T-cell (primary cell): ENCODE data around the gene CDIP1. TPM values are rescaled to one million over a fixed set of nuclear protein-coding genes. Genes with fewer than 3 reads are reported as not detected.
"Not testable (repeated sequence)": the region's sequence is repeated elsewhere in the genome, so short reads cannot be mapped to it uniquely, and the experiment has no call there.

Experiments
- ATAC-seq, 4 experiments: fragments of 200-7000 bp in 3 of 4; fragments of 150-1000 bp in 1 of 4; cut with Tn5 transposase; replicated peaks in 1 of 4; 1 replicate in 3 of 4; 2 replicates in 1 of 4; pipeline ENCODE4 v1.10.0; 2021; ENCODE audit warnings: moderate library complexity in 3 of 4, mild to moderate bottlenecking in 2 of 4, moderate number of reproducible peaks in 1 of 4
- CTCF ChIA-PET, 2 donors: fragments of 300-600 bp; sonication (Branson Sonifier 250); formaldehyde crosslinking; loops; one replicate each; lab custom pipeline; 2022; ENCODE audit warnings: antibody characterized with exemption in 2 of 2; lab: Charles Lee
- POLR2A ChIA-PET, 2 donors: fragments of 300-600 bp; sonication (Branson Sonifier 250); formaldehyde crosslinking; loops; one replicate each; lab custom pipeline; 2022; ENCODE audit warnings: antibody characterized with exemption in 2 of 2; lab: Charles Lee
- DNase-seq, 35 experiments: peaks; one replicate each; pipeline versions ENCODE4 v3.0.0 to v3.0.0-alpha.2; 2013 to 2023
- H3K27ac ChIP-seq: one replicate; pipeline ENCODE4 v1.5.1; 2013; ENCODE audit warnings: low read length
- H3K27me3 ChIP-seq, 2 experiments: replicated peaks in 1 of 2; 1 replicate in 1 of 2; 2 replicates in 1 of 2; pipeline versions ENCODE4 v1.6.1 to v1.7.0; 2013; ENCODE audit warnings: low read length in 1 of 2, mixed read lengths in 1 of 2; ENCODE audit not compliant: control insufficient read depth in 2 of 2, insufficient read depth in 2 of 2; ENCODE audit errors: extremely low read depth in 1 of 2
- H3K36me3 ChIP-seq, 2 donors: 1 replicate in 1 of 2; 2 replicates in 1 of 2; pipeline versions ENCODE4 v1.6.1 to v1.7.0; 2013; ENCODE audit warnings: low read length in 1 of 2; ENCODE audit not compliant: control insufficient read depth in 2 of 2, insufficient read depth in 1 of 2; ENCODE audit errors: extremely low read depth in 1 of 2
- H3K4me1 ChIP-seq, 2 experiments: 1 replicate in 1 of 2; 2 replicates in 1 of 2; pipeline versions ENCODE4 v1.6.1 to v1.7.0; 2013; ENCODE audit warnings: low read length in 2 of 2, mixed read lengths in 1 of 2; ENCODE audit not compliant: insufficient read depth in 2 of 2, control insufficient read depth in 1 of 2; ENCODE audit errors: extremely low read depth in 1 of 2
- H3K4me3 ChIP-seq, 2 donors: 1 replicate in 1 of 2; 2 replicates in 1 of 2; pipeline versions ENCODE4 v1.5.1 to v1.7.0; 2013; ENCODE audit warnings: mild to moderate bottlenecking in 2 of 2, low read length in 1 of 2, moderate library complexity in 1 of 2; ENCODE audit not compliant: control insufficient read depth in 1 of 2; ENCODE audit errors: extremely low read depth in 1 of 2
- H3K9me3 ChIP-seq: 2 replicates; pipeline ENCODE4 v1.7.0; 2013
- H3K27ac Mint-ChIP-seq, 2 donors: one replicate each; pipeline ENCODE4 v1.8.0; 2020 to 2021; ENCODE audit warnings: mild to moderate bottlenecking in 2 of 2, mixed read lengths in 2 of 2
- H3K27me3 Mint-ChIP-seq, 2 donors: one replicate each; pipeline ENCODE4 v1.8.0; 2021 to 2022; ENCODE audit warnings: mixed read lengths in 2 of 2
- H3K36me3 Mint-ChIP-seq: one replicate; pipeline ENCODE4 v1.8.0; 2021; ENCODE audit warnings: mixed read lengths
- H3K4me1 Mint-ChIP-seq, 3 donors: one replicate each; pipeline ENCODE4 v1.8.0; 2020 to 2022; ENCODE audit warnings: mixed read lengths in 3 of 3, mild to moderate bottlenecking in 1 of 3
- H3K4me3 Mint-ChIP-seq, 3 donors: one replicate each; pipeline ENCODE4 v1.8.0; 2020 to 2022; ENCODE audit warnings: mild to moderate bottlenecking in 3 of 3, mixed read lengths in 3 of 3, moderate library complexity in 3 of 3
- H3K9me3 Mint-ChIP-seq, 3 donors: one replicate each; pipeline ENCODE4 v1.8.0; 2020 to 2022; ENCODE audit warnings: mixed read lengths in 3 of 3
- WGBS: methylation state at CpG from one replicate; pipeline ENCODE4 v1.1.5; 2013; ENCODE audit warnings: missing lambda C conversion rate; ENCODE audit not compliant: insufficient coverage; 5-methylcytosine and 5-hydroxymethylcytosine counted together
- total RNA-seq, 35 experiments: library from RNA in 6 of 35; stranded (reverse) in 6 of 35; fragments of 120-200 nt in 1 of 35; gene quantifications; one replicate each; pipeline versions ENCODE4 v1.2.1 to v1.2.4 and lab custom pipeline; 2013 to 2026

CDIP1 gene
- total RNA-seq, 5 donors from 2014 or later (not counting 1 experiment from before 2014, with no cell fraction given), result 28.6 to 31.3 (median 29.7) TPM

DNA sequence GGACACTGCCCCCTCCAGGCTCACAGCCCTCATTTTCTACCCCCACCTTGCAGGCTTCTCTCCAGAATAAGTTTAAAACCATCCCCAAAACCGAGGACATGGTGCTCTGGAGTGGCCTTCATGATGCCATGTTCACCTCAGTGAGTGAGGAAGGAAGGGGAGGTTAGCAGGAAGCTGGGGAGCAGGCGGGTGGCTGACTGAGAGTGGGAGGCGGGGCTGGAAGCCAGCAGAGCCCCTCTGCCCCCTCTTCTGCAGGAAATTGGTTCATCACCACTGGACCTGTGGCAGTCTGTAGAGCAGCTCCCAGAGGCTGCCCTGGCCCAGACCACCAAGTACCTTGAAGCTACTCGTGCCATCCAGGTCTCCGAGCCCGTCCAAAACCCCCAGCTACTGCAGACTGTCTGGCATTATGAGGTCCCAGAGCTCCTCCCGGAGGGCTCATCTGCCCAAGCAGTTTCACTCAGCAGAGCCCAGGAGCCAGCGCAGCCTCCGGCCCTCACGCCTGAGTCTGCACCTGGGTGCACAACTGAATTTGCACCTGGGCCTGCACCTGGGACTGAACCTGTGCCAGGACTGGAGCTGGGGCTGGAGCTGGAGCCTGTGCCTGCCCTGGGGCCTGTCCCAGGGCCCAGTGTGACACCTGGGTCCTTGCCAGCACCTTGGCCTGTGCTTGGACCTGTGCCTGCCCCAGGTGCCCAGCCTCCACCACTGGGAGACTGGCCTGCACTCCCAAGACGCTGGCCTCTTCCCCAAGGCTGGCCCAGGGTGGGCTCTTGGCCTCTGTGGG lies 36.5 kb upstream of the CDIP1 start:
- ChIA-PET CTCF (no interaction called here), POLR2A (interaction anchor here in 1 of 2 donors (0.6 kb wide), 1 partner anchor 202 kb away, joined by 3 read pairs; no protein-coding TSS in a partner anchor)
- Histone ChIP-seq H3K4me3 (no peak overlapping the region), H3K36me3 (no peaks in the 10 kb centered on the region), H3K27me3 (peaks cover 0 to 15% of the 10 kb centered on the region in 2 experiments), H3K4me1 (peaks cover 0 to 7% of the 10 kb centered on the region in 2 experiments), H3K27ac (no peak overlapping the region), H3K9me3 (no peaks in the 10 kb centered on the region)
- 69% methylated on average over 9 of the region's 11 CpGs for WGBS
- no peak overlapping the region for H3K4me3 Mint-ChIP-seq
- no peaks in the 10 kb centered on the region for H3K9me3 Mint-ChIP-seq
- peak in 3 of 4 experiments; percentile 12 to 32 (median 24) for ATAC-seq
- no peaks in the 10 kb centered on the region for H3K27me3 Mint-ChIP-seq
- no peak overlapping the region for H3K27ac Mint-ChIP-seq
- no peaks in the 10 kb centered on the region for H3K36me3 Mint-ChIP-seq
- no peak for DNase-seq
- no peaks in the 10 kb centered on the region for H3K4me1 Mint-ChIP-seq

DNA sequence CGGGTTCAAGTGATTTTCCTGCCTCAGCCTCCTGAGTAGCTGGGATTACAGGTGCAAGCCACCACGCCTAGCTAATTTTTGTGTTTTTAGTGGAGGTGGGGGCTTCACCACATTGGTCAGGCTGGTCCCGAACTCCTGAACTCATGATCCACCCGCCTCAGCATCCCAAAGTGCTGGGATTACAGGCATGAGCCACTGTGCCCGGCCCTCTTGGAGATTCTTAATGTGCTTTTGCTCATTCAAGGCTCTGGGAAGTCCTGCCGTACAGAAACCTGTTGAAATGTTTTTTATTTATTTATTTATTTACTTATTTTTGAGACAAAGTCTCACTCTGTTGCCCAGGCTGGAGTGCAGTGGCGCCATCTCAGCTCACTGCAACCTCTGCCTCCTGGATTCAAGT lies 35.4 kb upstream of the CDIP1 start:
- WGBS, result 75% methylated on average over 1 of the region's 7 CpGs
- ATAC-seq, H3K4me1 ChIP-seq, H3K9me3 Mint-ChIP-seq, DNase-seq, H3K4me3 Mint-ChIP-seq, H3K27me3 Mint-ChIP-seq, H3K27ac ChIP-seq, H3K9me3 ChIP-seq, H3K36me3 ChIP-seq, H3K27ac Mint-ChIP-seq, H3K4me1 Mint-ChIP-seq, POLR2A ChIA-PET, H3K4me3 ChIP-seq, H3K36me3 Mint-ChIP-seq: not testable (repeated sequence)
- CTCF ChIA-PET, result interaction anchor here in 1 of 2 donors (0.5 kb wide), 1 partner anchor 553 kb away, joined by 4 read pairs; no protein-coding TSS in a partner anchor
- peaks cover 0 to 15% of the 10 kb centered on the region in 2 experiments for H3K27me3 ChIP-seq

DNA sequence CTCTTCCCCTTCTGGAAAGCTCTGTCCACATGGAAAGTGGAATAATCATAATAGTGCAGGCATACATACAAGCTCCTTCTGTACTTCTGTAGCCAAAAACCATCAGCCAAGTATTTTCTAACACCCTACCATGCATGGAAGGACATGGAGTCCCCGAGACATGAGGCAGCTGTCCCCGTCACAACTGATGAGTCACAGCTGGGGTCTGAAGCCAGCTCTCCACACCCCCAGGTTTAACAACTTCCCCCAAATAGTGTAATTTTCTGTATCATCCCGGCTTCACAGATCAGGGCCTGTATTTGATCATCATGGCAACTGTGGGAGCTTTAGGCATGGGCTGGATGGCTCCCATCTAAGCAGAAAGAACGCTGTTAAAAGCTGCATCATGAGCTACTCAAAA lies 34.1 kb upstream of the CDIP1 start:
- no peak for DNase-seq
- POLR2A ChIA-PET, result no interaction called here
- Histone ChIP-seq H3K36me3 (no peaks in the 10 kb centered on the region), H3K9me3 (no peaks in the 10 kb centered on the region), H3K27ac (no peak overlapping the region), H3K4me3 (no peak overlapping the region), H3K4me1 (peaks cover 0 to 7% of the 10 kb centered on the region in 2 experiments), H3K27me3 (peaks cover 0 to 15% of the 10 kb centered on the region in 2 experiments)
- no peak for ATAC-seq
- CTCF ChIA-PET, result interaction anchor here in 1 of 2 donors (0.6 kb wide), 1 partner anchor 173 kb away, joined by 3 read pairs; no protein-coding TSS in a partner anchor
- Mint-ChIP-seq H3K4me1 (no peaks in the 10 kb centered on the region), H3K27me3 (no peaks in the 10 kb centered on the region), H3K9me3 (no peaks in the 10 kb centered on the region), H3K27ac (no peak overlapping the region), H3K36me3 (no peaks in the 10 kb centered on the region), H3K4me3 (no peak overlapping the region)
- 59% methylated on average over 3 of the region's 4 CpGs for WGBS

DNA sequence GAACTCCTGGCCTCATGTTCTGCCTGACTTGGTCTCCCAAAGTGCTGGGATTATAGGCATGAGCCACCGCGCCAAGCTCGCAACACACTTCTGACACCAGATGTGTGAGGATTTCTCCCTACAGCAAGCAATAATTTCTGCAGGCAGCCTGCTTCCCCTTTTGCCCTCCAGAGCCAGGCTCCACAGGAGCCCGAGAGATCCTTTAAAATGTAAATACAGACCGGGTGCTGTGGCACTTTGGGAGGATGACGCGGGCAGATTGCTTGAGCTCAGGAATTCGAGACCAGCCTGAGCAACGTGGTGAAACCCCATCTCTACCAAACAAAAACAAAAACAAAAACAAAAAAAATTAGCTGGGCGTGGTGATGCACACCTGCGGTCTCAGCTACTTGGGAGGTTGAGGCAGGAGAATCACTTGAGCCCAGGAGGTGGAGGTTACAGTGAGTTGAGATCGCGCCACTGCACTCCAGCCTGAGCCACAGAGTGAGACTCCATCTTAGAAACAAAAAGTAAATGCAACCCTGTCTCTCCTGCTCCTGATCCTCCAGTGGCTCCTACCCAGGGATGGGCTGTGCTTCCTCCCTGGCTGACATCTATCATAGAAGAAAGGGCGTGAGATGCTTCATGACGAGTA lies 32.2 kb upstream of the CDIP1 start:
- Histone ChIP-seq H3K27me3 (peaks cover 0 to 15% of the 10 kb centered on the region in 2 experiments), H3K27ac (no peak overlapping the region), H3K4me1 (peaks cover 0 to 7% of the 10 kb centered on the region in 2 experiments), H3K9me3 (no peaks in the 10 kb centered on the region), H3K36me3 (no peaks in the 10 kb centered on the region), H3K4me3 (no peak overlapping the region)
- H3K4me1 Mint-ChIP-seq, result peaks cover 0 to 4% (median 4%) of the 10 kb centered on the region in 3 donors
- H3K4me3 Mint-ChIP-seq, result no peak overlapping the region
- no peaks in the 10 kb centered on the region for H3K9me3 Mint-ChIP-seq
- 100% methylated on average over 2 of the region's 15 CpGs for WGBS
- ChIA-PET CTCF (no interaction called here), POLR2A (no interaction called here)
- DNase-seq (no peak), ATAC-seq (no peak)
- H3K36me3 Mint-ChIP-seq, result no peaks in the 10 kb centered on the region
- H3K27me3 Mint-ChIP-seq, result no peaks in the 10 kb centered on the region
- no peak overlapping the region for H3K27ac Mint-ChIP-seq

DNA sequence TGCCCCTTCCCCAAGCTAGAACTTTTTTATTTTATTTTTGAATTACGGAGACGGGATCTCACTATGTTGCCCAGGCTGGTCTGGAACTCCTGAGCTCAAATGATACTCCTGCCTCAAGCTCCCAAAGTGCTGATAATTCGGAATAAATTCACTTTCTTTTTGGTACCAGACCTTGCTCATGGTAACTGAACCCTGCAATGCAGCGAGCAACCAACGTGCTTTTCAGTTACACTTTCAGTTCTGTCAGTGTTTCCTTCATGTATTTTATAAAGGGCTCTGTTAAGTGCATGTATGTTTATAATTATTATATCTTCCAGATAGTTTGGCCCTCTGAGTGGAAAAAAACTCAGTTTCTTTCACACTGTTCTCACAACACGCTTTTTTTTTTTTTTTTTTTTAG lies 31.5 kb upstream of the CDIP1 start:
- no peaks in the 10 kb centered on the region for H3K9me3 Mint-ChIP-seq
- no peak for ATAC-seq
- 91% methylated on average over 2 of the region's 6 CpGs for WGBS

DNA sequence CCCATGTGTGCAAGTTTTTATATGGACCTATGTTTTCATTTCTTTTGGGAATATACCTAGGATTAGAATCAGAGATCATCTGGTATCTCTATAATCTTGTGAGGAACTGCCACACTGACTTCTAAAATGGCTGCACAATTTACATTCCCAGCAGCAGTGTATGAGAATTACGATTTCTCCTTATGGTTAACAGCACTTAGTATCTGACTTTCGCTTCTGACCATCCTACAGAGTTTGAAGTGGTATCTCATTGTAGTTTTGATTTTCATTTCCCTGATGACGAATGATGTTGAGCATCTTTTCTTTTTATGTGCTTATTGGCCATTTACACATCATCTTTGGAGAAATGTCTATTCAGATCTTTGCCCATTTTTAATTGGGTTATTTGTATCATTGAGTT lies 27.6 kb upstream of the CDIP1 start:
- peaks cover 0 to 4% (median 4%) of the 10 kb centered on the region in 3 donors for H3K4me1 Mint-ChIP-seq
- Histone ChIP-seq H3K27me3 (no peaks in the 10 kb centered on the region), H3K36me3 (no peaks in the 10 kb centered on the region), H3K4me1 (no peaks in the 10 kb centered on the region), H3K4me3 (no peak overlapping the region), H3K9me3 (no peaks in the 10 kb centered on the region), H3K27ac (no peak overlapping the region)
- ATAC-seq (no peak), DNase-seq (no peak)
- no peak overlapping the region for H3K27ac Mint-ChIP-seq
- H3K4me3 Mint-ChIP-seq, result no peak overlapping the region
- H3K36me3 Mint-ChIP-seq, result no peaks in the 10 kb centered on the region
- H3K9me3 Mint-ChIP-seq, result no peaks in the 10 kb centered on the region
- H3K27me3 Mint-ChIP-seq, result no peaks in the 10 kb centered on the region
- POLR2A ChIA-PET, result no interaction called here
- no CpG with 5 or more reads among the region's 3 CpGs for WGBS
- CTCF ChIA-PET, result no interaction called here

More for the DNA sequence above, 31.5 kb upstream of the CDIP1 start:
- Mint-ChIP-seq H3K4me1 (peaks cover 0 to 4% (median 4%) of the 10 kb centered on the region in 3 donors), H3K4me3 (no peak overlapping the region), H3K36me3 (no peaks in the 10 kb centered on the region), H3K27ac (no peak overlapping the region), H3K27me3 (no peaks in the 10 kb centered on the region)
- no peaks in the 10 kb centered on the region for H3K36me3 ChIP-seq
- CTCF ChIA-PET, result no interaction called here
- no peak overlapping the region for H3K27ac ChIP-seq
- H3K27me3 ChIP-seq, result peaks cover 0 to 9% of the 10 kb centered on the region in 2 experiments
- H3K4me1 ChIP-seq, result peaks cover 0 to 3% of the 10 kb centered on the region in 2 experiments
- no peak for DNase-seq
- H3K9me3 ChIP-seq, result no peaks in the 10 kb centered on the region
- no peak overlapping the region for H3K4me3 ChIP-seq
- POLR2A ChIA-PET, result no interaction called here
